ENCODE measurements around the gene BARHL2.

- TF ChIP-seq CTCF (IDR thresholded peaks at IDR 0.05) (no peak), POLR2AphosphoS5 (IDR thresholded peaks at IDR 0.05) (no peak), POLR2A (IDR thresholded peaks at IDR 0.05; ENCODE audit: low read depth) (no peak), EP300 (IDR thresholded peaks at IDR 0.05) (no peak)
Observed at GRCh38 chr1:90708826-90709225, 8.3 kb downstream of the BARHL2 start.
